ENCODE results near the gene LNP1.

DNA sequence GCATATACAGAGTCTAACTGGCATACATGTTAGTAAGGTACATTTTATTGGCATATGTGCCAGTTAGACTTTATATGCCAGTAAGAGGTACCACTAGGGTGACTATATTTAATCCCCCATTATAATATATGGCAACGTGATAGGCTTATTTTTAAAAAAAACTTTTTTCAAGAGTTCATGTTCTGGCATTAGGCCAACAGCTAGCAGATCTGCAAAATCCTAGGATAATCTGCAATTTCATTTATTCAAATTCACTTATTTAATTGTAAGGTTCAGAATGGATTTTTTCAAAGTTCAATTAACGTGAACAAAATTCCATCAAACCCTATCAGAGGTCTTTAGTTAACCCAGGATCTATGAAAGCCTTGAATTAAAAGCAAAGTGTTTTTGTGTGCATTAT is 34.9 kb upstream of the LNP1 start:
- TF ChIP-seq, protein P1, sequence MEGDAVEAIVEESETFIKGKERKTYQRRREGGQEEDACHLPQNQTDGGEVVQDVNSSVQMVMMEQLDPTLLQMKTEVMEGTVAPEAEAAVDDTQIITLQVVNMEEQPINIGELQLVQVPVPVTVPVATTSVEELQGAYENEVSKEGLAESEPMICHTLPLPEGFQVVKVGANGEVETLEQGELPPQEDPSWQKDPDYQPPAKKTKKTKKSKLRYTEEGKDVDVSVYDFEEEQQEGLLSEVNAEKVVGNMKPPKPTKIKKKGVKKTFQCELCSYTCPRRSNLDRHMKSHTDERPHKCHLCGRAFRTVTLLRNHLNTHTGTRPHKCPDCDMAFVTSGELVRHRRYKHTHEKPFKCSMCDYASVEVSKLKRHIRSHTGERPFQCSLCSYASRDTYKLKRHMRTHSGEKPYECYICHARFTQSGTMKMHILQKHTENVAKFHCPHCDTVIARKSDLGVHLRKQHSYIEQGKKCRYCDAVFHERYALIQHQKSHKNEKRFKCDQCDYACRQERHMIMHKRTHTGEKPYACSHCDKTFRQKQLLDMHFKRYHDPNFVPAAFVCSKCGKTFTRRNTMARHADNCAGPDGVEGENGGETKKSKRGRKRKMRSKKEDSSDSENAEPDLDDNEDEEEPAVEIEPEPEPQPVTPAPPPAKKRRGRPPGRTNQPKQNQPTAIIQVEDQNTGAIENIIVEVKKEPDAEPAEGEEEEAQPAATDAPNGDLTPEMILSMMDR (IDR thresholded peaks at IDR 0.05; ENCODE audit: extremely low read depth in 1 of 2, insufficient read depth in 1 of 2, low read depth in 1 of 2, low read length in 2 of 2): no peak
- TF ChIP-seq JUN (IDR thresholded peaks at IDR 0.05; ENCODE audit: borderline replicate concordance, insufficient read depth, insufficient read length, low read depth) (no peak), POLR2A (IDR thresholded peaks at IDR 0.05; ENCODE audit: low read depth, low read length) (no peak), EZH2 (IDR thresholded peaks at IDR 0.05; ENCODE audit: borderline replicate concordance, low read depth, low read length, severe bottlenecking) (no peak), POLR2AphosphoS5 (IDR thresholded peaks at IDR 0.05; ENCODE audit: insufficient read depth, low read depth, low read length) (no peak), FOS (IDR thresholded peaks at IDR 0.05; ENCODE audit: borderline replicate concordance, insufficient read depth, low read length) (no peak), MYC (IDR thresholded peaks at IDR 0.05; ENCODE audit: low read depth, low read length) (no peak), GATA2 (IDR thresholded peaks at IDR 0.05; ENCODE audit: insufficient read depth, insufficient read length, low read depth, low read length) (no peak)
- TF ChIP-seq, protein P2, sequence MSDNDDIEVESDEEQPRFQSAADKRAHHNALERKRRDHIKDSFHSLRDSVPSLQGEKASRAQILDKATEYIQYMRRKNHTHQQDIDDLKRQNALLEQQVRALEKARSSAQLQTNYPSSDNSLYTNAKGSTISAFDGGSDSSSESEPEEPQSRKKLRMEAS (IDR thresholded peaks at IDR 0.05; ENCODE audit: insufficient read depth, insufficient read length): no peak

Data from endothelial cell of umbilical vein (primary cell).